Erythroblast (primary cell): ENCODE results near the gene SPATA9.

Experiments
- GATA1 ChIP-seq: IDR thresholded peaks from 2 replicates; pipeline ENCODE4 v1.6.1; 2011; ENCODE audit warnings: low read depth, mild to moderate bottlenecking, control low read depth, low read length, moderate library complexity
- POLR2A ChIP-seq: IDR thresholded peaks from 2 replicates; pipeline ENCODE4 v1.6.1; 2011; ENCODE audit warnings: mild to moderate bottlenecking, low read length

GRCh38 chr5:95647886-95648860 is 34.6 kb downstream of the SPATA9 start:
- peak; percentile 97 for TF ChIP-seq POLR2A
- TF ChIP-seq GATA1 = no peak
